Lung (tissue), 12 donors: Measurements from ENCODE around the gene ETV5. TPM values are rescaled to one million over a fixed set of nuclear protein-coding genes. Genes with fewer than 3 reads are reported as not detected.

ENCODE experiments used
- ATAC-seq: fragments of 200-7000 bp; cut with Tn5 transposase; one replicate; pipeline ENCODE4 v1.9.1; 2020; ENCODE audit warnings: moderate number of reproducible peaks; ENCODE audit not compliant: insufficient read depth, low FRiP score
- DNase-seq, 3 donors: peaks; one replicate each; pipeline ENCODE4 v3.0.0-alpha.2; 2013 to 2017
- H3K27ac ChIP-seq, 2 donors: one replicate each; pipeline ENCODE4 v1.5.1; 2013; ENCODE audit warnings: mild to moderate bottlenecking in 2 of 2, moderate library complexity in 2 of 2, control low read depth in 1 of 2, inconsistent platforms in 1 of 2, low read depth in 1 of 2, low read length in 1 of 2
- H3K27me3 ChIP-seq, 3 donors: one replicate each; pipeline ENCODE4 v1.5.1; 2013; ENCODE audit warnings: low read length in 2 of 3; ENCODE audit not compliant: control insufficient read depth in 3 of 3, insufficient read depth in 3 of 3
- H3K36me3 ChIP-seq, 4 donors: one replicate each; pipeline ENCODE4 v1.5.1; 2013; ENCODE audit warnings: low read length in 4 of 4, mild to moderate bottlenecking in 1 of 4, moderate library complexity in 1 of 4; ENCODE audit not compliant: control insufficient read depth in 4 of 4, insufficient read depth in 4 of 4
- H3K4me1 ChIP-seq, 5 donors: one replicate each; pipeline ENCODE4 v1.5.1; 2013; ENCODE audit warnings: low read length in 5 of 5, mild to moderate bottlenecking in 2 of 5, moderate library complexity in 1 of 5; ENCODE audit not compliant: control insufficient read depth in 5 of 5, insufficient read depth in 5 of 5
- H3K4me3 ChIP-seq: one replicate; pipeline ENCODE4 v1.5.1; 2013; ENCODE audit warnings: mild to moderate bottlenecking, control low read depth, moderate library complexity
- H3K9ac ChIP-seq, 2 donors: one replicate each; pipeline ENCODE4 v1.5.1; 2013; ENCODE audit warnings: low read length in 2 of 2, control low read depth in 1 of 2; ENCODE audit not compliant: insufficient read depth in 1 of 2
- H3K9me3 ChIP-seq, 4 donors: one replicate each; pipeline ENCODE4 v1.5.1; 2013; ENCODE audit warnings: low read length in 3 of 4, mild to moderate bottlenecking in 1 of 4, moderate library complexity in 1 of 4; ENCODE audit not compliant: control insufficient read depth in 4 of 4, insufficient read depth in 3 of 4
- CTCF ChIP-seq: IDR thresholded peaks from 2 replicates; pipeline ENCODE4 v1.5.1; 2012; ENCODE audit warnings: mild to moderate bottlenecking; ENCODE audit errors: control extremely low read depth, extremely low read depth
- WGBS, 2 donors: extraction: QIAGEN DNeasy Blood & Tissue Kit; methylation state at CpG; one replicate each; pipeline ENCODE4 v1.1.7; 2013; 5-methylcytosine and 5-hydroxymethylcytosine counted together
- polyA plus RNA-seq, 2 donors: library from polyadenylated mRNA; stranded (reverse); fragments of 200-250 nt; gene quantifications; one replicate each; pipeline ENCODE4 v1.2.1, GENCODE V29; 2013
- total RNA-seq, 2 donors: library from RNA; depleted of rRNA in 1 of 2; stranded (reverse); fragments of >200 nt in 1 of 2; gene quantifications; one replicate each; pipeline ENCODE4 v1.2.1, GENCODE V29; 2014 to 2021
- donor health status: control.
- donor health status: control.
- donor health status: Bipolar disorder and iron deficiency.
- donor health status: healthy.
- donor health status: DM: yes; HTN: yes; CAD: no.

Gene ETV5
- total and polyA plus RNA-seq, 4 donors = 12.5 to 53.9 (median 23.0) TPM

GRCh38 chr3:186073641-186074040 is 35.2 kb downstream of the ETV5 start:
- Histone ChIP-seq H3K4me1 (peaks cover 0 to 30% (median 10%) of the 10 kb centered on the region in 5 donors), H3K36me3 (peaks cover 0 to 25% (median 8%) of the 10 kb centered on the region in 4 donors), H3K9ac (no peak overlapping the region), H3K9me3 (no peaks in the 10 kb centered on the region), H3K27ac (no peak overlapping the region), H3K4me3 (no peak overlapping the region), H3K27me3 (no peaks in the 10 kb centered on the region)
- DNase-seq (peak in 1 of 3 donors; percentile 42), ATAC-seq (no peak)
- TF ChIP-seq CTCF = no peak

- Histone ChIP-seq H3K36me3 (peaks cover 0 to 14% (median 6%) of the 10 kb centered on the region in 4 donors), H3K27ac (no peak overlapping the region), H3K4me3 (no peak overlapping the region), H3K27me3 (no peaks in the 10 kb centered on the region), H3K9me3 (no peaks in the 10 kb centered on the region), H3K9ac (no peak overlapping the region), H3K4me1 (peaks cover 0 to 23% (median 10%) of the 10 kb centered on the region in 5 donors)
- 34 to 47% methylated on average over 9 of the region's 9 CpGs for WGBS, 2 donors
- peak in 2 of 3 donors; percentile 30 to 87 for DNase-seq
- no peak for TF ChIP-seq CTCF
- no peak for ATAC-seq
Measured at GRCh38 chr3:186070996-186071395, 37.9 kb downstream of the ETV5 start.

- 41 to 61% methylated on average over 1 of the region's 1 CpG for WGBS, 2 donors
- no peaks in the 10 kb centered on the region for H3K9me3 ChIP-seq
- H3K27ac ChIP-seq = no peak overlapping the region
- no peak overlapping the region for H3K9ac ChIP-seq
- no peak overlapping the region for H3K4me3 ChIP-seq
- no peak for ATAC-seq
- H3K4me1 ChIP-seq = peaks cover 0 to 23% (median 10%) of the 10 kb centered on the region in 5 donors
- H3K36me3 ChIP-seq = peaks cover 0 to 15% (median 8%) of the 10 kb centered on the region in 4 donors
- H3K27me3 ChIP-seq = no peaks in the 10 kb centered on the region
- TF ChIP-seq CTCF = no peak
- peak in 2 of 3 donors; percentile 75 to 81 for DNase-seq
Measured at GRCh38 chr3:186070550-186070949, 38.3 kb downstream of the ETV5 start.

- Histone ChIP-seq H3K36me3 (peaks cover 0 to 18% (median 7%) of the 10 kb centered on the region in 4 donors), H3K4me3 (no peak overlapping the region), H3K9me3 (no peaks in the 10 kb centered on the region), H3K27ac (no peak overlapping the region), H3K4me1 (peaks cover 0 to 23% (median 10%) of the 10 kb centered on the region in 5 donors), H3K27me3 (no peaks in the 10 kb centered on the region), H3K9ac (no peak overlapping the region)
- no peak for DNase-seq
- no peak for ATAC-seq
- WGBS, 2 donors = 91 to 94% methylated on average over 9 of the region's 9 CpGs
- no peak for TF ChIP-seq CTCF
Measured at GRCh38 chr3:186070133-186070532, 38.8 kb downstream of the ETV5 start.
